HUDEP-2 (cell line): ENCODE measurements around the gene BLTP3B.

Experiments used
- DNase-seq, 76 experiments: peaks; one replicate each; lab custom pipeline; 2025; ENCODE audit not compliant: unreplicated experiment in 76 of 76; lab: John Stamatoyannopoulos, UW

The BLTP3B gene

GRCh38 chr12:100123316-100124095 is 19.2 kb downstream of the BLTP3B start:
- no peak for DNase-seq

GRCh38 chr12:100120355-100120754 is 22.3 kb downstream of the BLTP3B start:
- DNase-seq = no peak

- no peak for DNase-seq
Measured at GRCh38 chr12:100115291-100115690, 27.4 kb downstream of the BLTP3B start.

GRCh38 chr12:100114574-100114973 is 28.1 kb downstream of the BLTP3B start:
- DNase-seq = no peak

GRCh38 chr12:100110276-100110675 is 32.4 kb downstream of the BLTP3B start:
- DNase-seq = no peak

GRCh38 chr12:100106861-100107260 is 35.8 kb downstream of the BLTP3B start:
- DNase-seq = no peak

GRCh38 chr12:100105661-100106060 is 37.0 kb downstream of the BLTP3B start:
- DNase-seq = no peak

- DNase-seq = no peak
Measured at GRCh38 chr12:100101000-100101399, 41.7 kb downstream of the BLTP3B start.
